ENCODE measurements around the gene BCHE.

The BCHE gene

DNA sequence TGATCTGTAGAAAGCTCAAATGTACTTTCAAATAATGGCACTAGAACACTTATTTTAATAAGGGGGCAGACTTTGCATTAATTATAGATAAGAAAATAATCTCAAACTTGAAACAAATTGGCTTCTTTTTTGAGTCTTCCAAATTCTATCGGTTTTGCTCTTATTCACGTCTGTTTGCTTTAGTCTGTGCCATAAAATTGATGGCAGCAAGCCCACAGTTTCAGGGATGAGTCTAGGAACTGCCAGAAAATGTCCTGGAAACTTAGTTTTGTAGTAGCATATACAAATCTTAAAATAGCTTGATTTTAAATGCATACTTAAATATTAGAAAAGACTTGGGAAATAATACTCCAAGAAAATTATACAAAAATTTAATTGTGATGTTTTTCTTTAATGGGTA lies 39.7 kb downstream of the BCHE start (continued):
- TF ChIP-seq, protein P1, sequence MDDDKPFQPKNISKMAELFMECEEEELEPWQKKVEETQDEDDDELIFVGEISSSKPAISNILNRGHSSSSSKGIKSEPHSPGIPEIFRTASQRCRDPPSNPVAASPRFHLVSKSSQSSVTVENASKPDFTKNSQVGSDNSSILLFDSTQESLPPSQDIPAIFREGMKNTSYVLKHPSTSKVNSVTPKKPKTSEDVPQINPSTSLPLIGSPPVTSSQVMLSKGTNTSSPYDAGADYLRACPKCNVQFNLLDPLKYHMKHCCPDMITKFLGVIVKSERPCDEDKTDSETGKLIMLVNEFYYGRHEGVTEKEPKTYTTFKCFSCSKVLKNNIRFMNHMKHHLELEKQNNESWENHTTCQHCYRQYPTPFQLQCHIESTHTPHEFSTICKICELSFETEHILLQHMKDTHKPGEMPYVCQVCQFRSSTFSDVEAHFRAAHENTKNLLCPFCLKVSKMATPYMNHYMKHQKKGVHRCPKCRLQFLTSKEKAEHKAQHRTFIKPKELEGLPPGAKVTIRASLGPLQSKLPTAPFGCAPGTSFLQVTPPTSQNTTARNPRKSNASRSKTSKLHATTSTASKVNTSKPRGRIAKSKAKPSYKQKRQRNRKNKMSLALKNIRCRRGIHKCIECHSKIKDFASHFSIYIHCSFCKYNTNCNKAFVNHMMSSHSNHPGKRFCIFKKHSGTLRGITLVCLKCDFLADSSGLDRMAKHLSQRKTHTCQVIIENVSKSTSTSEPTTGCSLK (tag by site-specific recombination; IDR thresholded peaks at IDR 0.05) = no peak
- no peak for TF ChIP-seq ZNF23 (tag by site-specific recombination; IDR thresholded peaks at IDR 0.05; ENCODE audit: borderline replicate concordance)

DNA sequence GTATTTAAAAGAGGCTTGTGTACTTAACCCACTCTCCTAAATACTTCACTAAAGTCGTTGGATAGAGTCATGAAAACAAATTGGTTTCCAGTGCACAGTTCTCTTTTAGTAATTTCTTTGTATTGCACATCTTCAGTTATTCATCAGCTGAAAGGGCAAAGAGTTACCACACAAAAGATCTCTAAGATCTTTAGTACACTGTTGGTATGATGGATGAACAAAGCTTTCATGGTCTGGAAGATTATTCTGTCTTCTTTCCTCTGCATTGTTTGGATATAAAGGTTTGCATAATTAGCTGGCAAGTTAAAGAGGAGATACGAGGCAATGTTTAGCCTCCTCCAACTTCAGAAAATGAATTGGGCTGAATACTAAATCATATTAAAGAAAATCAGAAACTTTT lies 40.5 kb downstream of the BCHE start:
- CTCF ChIA-PET = no interaction called here
- Histone ChIP-seq H3K4me3 (ENCODE audit: low read depth, low read length) (no peak overlapping the region), H3K4me1 (ENCODE audit: control insufficient read depth, insufficient read depth, low read length) (no peaks in the 10 kb centered on the region), H3K27ac (ENCODE audit: extremely low read depth, low read depth, low read length) (no peak overlapping the region), H3K9me3 (ENCODE audit: control insufficient read depth, insufficient read depth, low read depth, low read length) (no peaks in the 10 kb centered on the region), H3K36me3 (ENCODE audit: control insufficient read depth in 2 of 2, insufficient read depth in 1 of 2, low read length in 2 of 2) (no peaks in the 10 kb centered on the region)
- POLR2A ChIA-PET = no interaction called here
- no peak for TF ChIP-seq ZFP37 (tag by site-specific recombination; IDR thresholded peaks at IDR 0.05)

DNA sequence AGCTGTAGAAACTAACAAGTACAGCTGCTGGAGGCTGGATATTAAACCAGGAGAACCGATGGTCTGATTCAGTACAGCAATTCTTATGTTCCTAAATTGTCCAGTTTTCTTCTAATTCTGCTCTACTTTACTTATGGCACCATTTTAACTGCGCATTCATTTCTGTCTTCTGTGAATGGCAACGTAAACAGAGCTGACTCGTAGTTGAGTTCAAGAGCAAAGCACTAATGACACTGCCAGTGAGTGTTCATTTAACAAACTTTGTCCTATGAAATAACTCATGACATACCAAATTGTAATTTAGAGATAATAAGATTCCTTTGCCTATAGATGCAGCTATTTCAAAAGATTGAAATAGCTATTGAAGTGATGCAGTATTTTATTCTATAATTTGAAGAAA lies 48.7 kb downstream of the BCHE start:
- no peak for TF ChIP-seq ZNF10 (tag by site-specific recombination; IDR thresholded peaks at IDR 0.05)
- no peak for TF ChIP-seq ZBTB8A (tag by site-specific recombination; IDR thresholded peaks at IDR 0.05)
- TF ChIP-seq SP3 (tag by site-specific recombination; IDR thresholded peaks at IDR 0.05) = no peak
- TF ChIP-seq ZNF404 (tag by site-specific recombination; IDR thresholded peaks at IDR 0.05) = no peak
- no peak for TF ChIP-seq ZNF571 (tag by site-specific recombination; IDR thresholded peaks at IDR 0.05)
- TF ChIP-seq ZNF548 (tag by site-specific recombination; IDR thresholded peaks at IDR 0.05) = no peak
- TF ChIP-seq ZNF16 (tag by site-specific recombination; IDR thresholded peaks at IDR 0.05; ENCODE audit: low read depth) = no peak
- TF ChIP-seq ZNF792 (tag by site-specific recombination; IDR thresholded peaks at IDR 0.05) = no peak
- TF ChIP-seq ZSCAN16 (tag by site-specific recombination; IDR thresholded peaks at IDR 0.05) = no peak
- TF ChIP-seq, protein P2, sequence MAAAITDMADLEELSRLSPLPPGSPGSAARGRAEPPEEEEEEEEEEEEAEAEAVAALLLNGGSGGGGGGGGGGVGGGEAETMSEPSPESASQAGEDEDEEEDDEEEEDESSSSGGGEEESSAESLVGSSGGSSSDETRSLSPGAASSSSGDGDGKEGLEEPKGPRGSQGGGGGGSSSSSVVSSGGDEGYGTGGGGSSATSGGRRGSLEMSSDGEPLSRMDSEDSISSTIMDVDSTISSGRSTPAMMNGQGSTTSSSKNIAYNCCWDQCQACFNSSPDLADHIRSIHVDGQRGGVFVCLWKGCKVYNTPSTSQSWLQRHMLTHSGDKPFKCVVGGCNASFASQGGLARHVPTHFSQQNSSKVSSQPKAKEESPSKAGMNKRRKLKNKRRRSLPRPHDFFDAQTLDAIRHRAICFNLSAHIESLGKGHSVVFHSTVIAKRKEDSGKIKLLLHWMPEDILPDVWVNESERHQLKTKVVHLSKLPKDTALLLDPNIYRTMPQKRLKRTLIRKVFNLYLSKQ (tag by site-specific recombination; IDR thresholded peaks at IDR 0.05; ENCODE audit: borderline replicate concordance) = no peak

DNA sequence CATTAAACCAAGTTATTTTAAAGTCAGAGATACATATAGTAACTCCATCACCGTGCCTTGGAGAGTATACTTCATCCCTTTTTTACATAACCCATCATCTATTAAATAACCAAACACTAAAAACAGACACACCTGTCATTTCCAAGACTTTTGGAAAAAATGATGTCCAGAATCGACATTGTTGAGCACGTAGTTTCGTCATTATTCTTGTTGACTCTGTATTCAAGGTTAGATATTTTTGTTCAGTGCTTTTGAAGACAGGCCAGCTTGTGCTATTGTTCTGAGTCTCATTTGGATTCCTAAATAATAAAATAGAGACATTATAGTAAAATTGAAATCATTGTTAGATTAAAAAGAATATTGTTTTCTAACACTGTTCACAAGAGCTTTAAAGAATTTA lies 51.2 kb downstream of the BCHE start:
- no peaks in the 10 kb centered on the region for H3K36me3 ChIP-seq (ENCODE audit: control insufficient read depth in 2 of 2, insufficient read depth in 1 of 2, low read length in 2 of 2)
- H3K4me1 ChIP-seq (ENCODE audit: control insufficient read depth, insufficient read depth, low read length) = no peaks in the 10 kb centered on the region
- CTCF ChIA-PET = no interaction called here
- H3K4me3 ChIP-seq (ENCODE audit: low read depth, low read length) = no peak overlapping the region
- POLR2A ChIA-PET = no interaction called here
- TF ChIP-seq ZNF555 (tag by site-specific recombination; conservative IDR thresholded peaks at IDR 0.05) (no peak), ZNF19 (tag by site-specific recombination; IDR thresholded peaks at IDR 0.05; ENCODE audit: low read depth) (no peak)
- no peaks in the 10 kb centered on the region for H3K9me3 ChIP-seq (ENCODE audit: control insufficient read depth, insufficient read depth, low read depth, low read length)
- no peak overlapping the region for H3K27ac ChIP-seq (ENCODE audit: extremely low read depth, low read depth, low read length)

More for the DNA sequence above, 48.7 kb downstream of the BCHE start:
- CTCF ChIA-PET = no interaction called here
- Histone ChIP-seq H3K4me1 (ENCODE audit: control insufficient read depth, insufficient read depth, low read length) (no peaks in the 10 kb centered on the region), H3K27ac (ENCODE audit: extremely low read depth, low read depth, low read length) (no peak overlapping the region), H3K36me3 (ENCODE audit: control insufficient read depth in 2 of 2, insufficient read depth in 1 of 2, low read length in 2 of 2) (no peaks in the 10 kb centered on the region), H3K4me3 (ENCODE audit: low read depth, low read length) (no peak overlapping the region), H3K9me3 (ENCODE audit: control insufficient read depth, insufficient read depth, low read depth, low read length) (no peaks in the 10 kb centered on the region)
- POLR2A ChIA-PET = no interaction called here

DNA sequence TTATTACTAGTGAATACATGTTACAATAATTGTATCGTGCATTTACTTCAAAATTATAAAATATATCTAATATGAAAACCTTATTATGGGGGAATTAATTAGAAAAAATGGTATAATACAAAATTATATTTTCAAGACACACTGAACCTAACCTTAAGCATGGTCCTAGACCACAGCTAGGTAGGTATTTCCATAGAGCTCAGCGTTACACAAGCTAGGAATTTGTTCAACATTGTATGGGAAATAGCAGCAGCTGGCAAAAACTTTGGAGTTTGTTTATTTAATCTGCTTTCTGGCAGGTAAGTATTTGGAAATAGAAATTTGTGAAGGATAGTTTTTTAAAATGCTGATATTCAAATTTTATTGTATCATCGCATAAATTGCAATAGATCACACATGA lies 52.9 kb downstream of the BCHE start:
- no peak overlapping the region for H3K27ac ChIP-seq (ENCODE audit: extremely low read depth, low read depth, low read length)
- no peaks in the 10 kb centered on the region for H3K36me3 ChIP-seq (ENCODE audit: control insufficient read depth in 2 of 2, insufficient read depth in 1 of 2, low read length in 2 of 2)
- POLR2A ChIA-PET = no interaction called here
- no peaks in the 10 kb centered on the region for H3K9me3 ChIP-seq (ENCODE audit: control insufficient read depth, insufficient read depth, low read depth, low read length)
- no peak overlapping the region for H3K4me3 ChIP-seq (ENCODE audit: low read depth, low read length)
- no peaks in the 10 kb centered on the region for H3K4me1 ChIP-seq (ENCODE audit: control insufficient read depth, insufficient read depth, low read length)
- CTCF ChIA-PET = no interaction called here
- TF ChIP-seq ZNF140 (tag by site-specific recombination; IDR thresholded peaks at IDR 0.05) (no peak), ZNF184 (tag by site-specific recombination; IDR thresholded peaks at IDR 0.05) (no peak), ZNF416 (tag by site-specific recombination; IDR thresholded peaks at IDR 0.05) (no peak), ZNF785 (tag by site-specific recombination; IDR thresholded peaks at IDR 0.05) (no peak), SP7 (tag by site-specific recombination; IDR thresholded peaks at IDR 0.05) (no peak), YY2 (tag by site-specific recombination; IDR thresholded peaks at IDR 0.05) (no peak), ZNF23 (tag by site-specific recombination; IDR thresholded peaks at IDR 0.05; ENCODE audit: borderline replicate concordance) (no peak), ZNF311 (tag by site-specific recombination; IDR thresholded peaks at IDR 0.05; ENCODE audit: borderline replicate concordance) (no peak), ZNF561 (tag by site-specific recombination; IDR thresholded peaks at IDR 0.05; ENCODE audit: borderline replicate concordance) (no peak), ZNF560 (tag by site-specific recombination; IDR thresholded peaks at IDR 0.05; ENCODE audit: borderline replicate concordance) (no peak)
- TF ChIP-seq, protein P1 (tag by site-specific recombination; IDR thresholded peaks at IDR 0.05) = no peak
